ENCODE measurements around the gene SMARCE1.

Gene SMARCE1

GRCh38 chr17:40617678-40618240 lies 29.9 kb downstream of the SMARCE1 start:
- no peak overlapping the region for H3K9ac ChIP-seq (ENCODE audit: low read depth, low read length)
- H3K36me3 ChIP-seq (ENCODE audit: insufficient read depth, low read length) = no peaks in the 10 kb centered on the region
- no peak overlapping the region for H3K4me3 ChIP-seq (ENCODE audit: low read length)
- H3K4me1 ChIP-seq (ENCODE audit: control insufficient read depth, insufficient read depth, low read length) = no peaks in the 10 kb centered on the region
- H3K9me3 ChIP-seq (replicated peaks; ENCODE audit: low read length) = no peaks in the 10 kb centered on the region
- peaks cover 74% of the 10 kb centered on the region for H3K27me3 ChIP-seq (ENCODE audit: control insufficient read depth, insufficient read depth, low read length)
- H3K4me2 ChIP-seq (ENCODE audit: low read length) = no peak overlapping the region

GRCh38 chr17:40616592-40616991 lies 31.0 kb downstream of the SMARCE1 start:
- no peak overlapping the region for H3K9ac ChIP-seq (ENCODE audit: low read depth, low read length)
- H3K27me3 ChIP-seq (ENCODE audit: control insufficient read depth, insufficient read depth, low read length) = peaks cover 84% of the 10 kb centered on the region
- no peak overlapping the region for H3K4me2 ChIP-seq (ENCODE audit: low read length)
- no peaks in the 10 kb centered on the region for H3K36me3 ChIP-seq (ENCODE audit: insufficient read depth, low read length)
- H3K9me3 ChIP-seq (replicated peaks; ENCODE audit: low read length) = no peaks in the 10 kb centered on the region
- H3K4me3 ChIP-seq (ENCODE audit: low read length) = no peak overlapping the region
- H3K4me1 ChIP-seq (ENCODE audit: control insufficient read depth, insufficient read depth, low read length) = no peaks in the 10 kb centered on the region

- H3K4me2 ChIP-seq (ENCODE audit: low read length) = no peak overlapping the region
- no peak overlapping the region for H3K9ac ChIP-seq (ENCODE audit: low read depth, low read length)
- no peaks in the 10 kb centered on the region for H3K36me3 ChIP-seq (ENCODE audit: insufficient read depth, low read length)
- H3K9me3 ChIP-seq (replicated peaks; ENCODE audit: low read length) = no peaks in the 10 kb centered on the region
- H3K4me3 ChIP-seq (ENCODE audit: low read length) = no peak overlapping the region
- no peaks in the 10 kb centered on the region for H3K4me1 ChIP-seq (ENCODE audit: control insufficient read depth, insufficient read depth, low read length)
- peaks cover 89% of the 10 kb centered on the region for H3K27me3 ChIP-seq (ENCODE audit: control insufficient read depth, insufficient read depth, low read length)
Measured at GRCh38 chr17:40615841-40616476, 31.7 kb downstream of the SMARCE1 start.

- no peak overlapping the region for H3K9ac ChIP-seq (ENCODE audit: low read depth, low read length)
- H3K4me3 ChIP-seq (ENCODE audit: low read length) = no peak overlapping the region
- H3K27me3 ChIP-seq (ENCODE audit: control insufficient read depth, insufficient read depth, low read length) = peaks cover 88% of the 10 kb centered on the region
- no peaks in the 10 kb centered on the region for H3K36me3 ChIP-seq (ENCODE audit: insufficient read depth, low read length)
- H3K4me1 ChIP-seq (ENCODE audit: control insufficient read depth, insufficient read depth, low read length) = no peaks in the 10 kb centered on the region
- H3K4me2 ChIP-seq (ENCODE audit: low read length) = no peak overlapping the region
- H3K9me3 ChIP-seq (replicated peaks; ENCODE audit: low read length) = no peaks in the 10 kb centered on the region
Measured at GRCh38 chr17:40615068-40615840, 32.4 kb downstream of the SMARCE1 start.

- H3K9me3 ChIP-seq (replicated peaks; ENCODE audit: low read length) = no peaks in the 10 kb centered on the region
- H3K4me1 ChIP-seq (ENCODE audit: control insufficient read depth, insufficient read depth, low read length) = no peaks in the 10 kb centered on the region
- no peak overlapping the region for H3K4me2 ChIP-seq (ENCODE audit: low read length)
- no peaks in the 10 kb centered on the region for H3K36me3 ChIP-seq (ENCODE audit: insufficient read depth, low read length)
- H3K4me3 ChIP-seq (ENCODE audit: low read length) = no peak overlapping the region
- H3K27me3 ChIP-seq (ENCODE audit: control insufficient read depth, insufficient read depth, low read length) = peaks cover 90% of the 10 kb centered on the region
- no peak overlapping the region for H3K9ac ChIP-seq (ENCODE audit: low read depth, low read length)
Measured at GRCh38 chr17:40614431-40615067, 33.1 kb downstream of the SMARCE1 start.

GRCh38 chr17:40613467-40614154 lies 34.0 kb downstream of the SMARCE1 start:
- Histone ChIP-seq H3K9me3 (replicated peaks; ENCODE audit: low read length) (no peaks in the 10 kb centered on the region), H3K4me1 (ENCODE audit: control insufficient read depth, insufficient read depth, low read length) (no peaks in the 10 kb centered on the region)

GRCh38 chr17:40612599-40613244 lies 34.9 kb downstream of the SMARCE1 start:
- H3K9ac ChIP-seq (ENCODE audit: low read depth, low read length) = no peak overlapping the region
- H3K27me3 ChIP-seq (ENCODE audit: control insufficient read depth, insufficient read depth, low read length) = peaks cover 79% of the 10 kb centered on the region
- no peak overlapping the region for H3K4me3 ChIP-seq (ENCODE audit: low read length)
- H3K9me3 ChIP-seq (replicated peaks; ENCODE audit: low read length) = no peaks in the 10 kb centered on the region
- no peaks in the 10 kb centered on the region for H3K36me3 ChIP-seq (ENCODE audit: insufficient read depth, low read length)
- H3K4me1 ChIP-seq (ENCODE audit: control insufficient read depth, insufficient read depth, low read length) = no peaks in the 10 kb centered on the region
- no peak overlapping the region for H3K4me2 ChIP-seq (ENCODE audit: low read length)

More at GRCh38 chr17:40613467-40614154, 34.0 kb downstream of the SMARCE1 start:
- Histone ChIP-seq H3K4me3 (ENCODE audit: low read length) (no peak overlapping the region), H3K36me3 (ENCODE audit: insufficient read depth, low read length) (no peaks in the 10 kb centered on the region), H3K9ac (ENCODE audit: low read depth, low read length) (no peak overlapping the region), H3K4me2 (ENCODE audit: low read length) (no peak overlapping the region), H3K27me3 (ENCODE audit: control insufficient read depth, insufficient read depth, low read length) (peaks cover 81% of the 10 kb centered on the region)

- H3K36me3 ChIP-seq (ENCODE audit: insufficient read depth, low read length) = no peaks in the 10 kb centered on the region
- H3K27me3 ChIP-seq (ENCODE audit: control insufficient read depth, insufficient read depth, low read length) = peaks cover 79% of the 10 kb centered on the region
- no peaks in the 10 kb centered on the region for H3K9me3 ChIP-seq (replicated peaks; ENCODE audit: low read length)
- no peak overlapping the region for H3K9ac ChIP-seq (ENCODE audit: low read depth, low read length)
- H3K4me1 ChIP-seq (ENCODE audit: control insufficient read depth, insufficient read depth, low read length) = no peaks in the 10 kb centered on the region
- no peak overlapping the region for H3K4me2 ChIP-seq (ENCODE audit: low read length)
- no peak overlapping the region for H3K4me3 ChIP-seq (ENCODE audit: low read length)
Measured at GRCh38 chr17:40611840-40612474, 35.7 kb downstream of the SMARCE1 start.

- H3K4me2 ChIP-seq (ENCODE audit: low read length) = no peak overlapping the region
- no peak overlapping the region for H3K9ac ChIP-seq (ENCODE audit: low read depth, low read length)
- H3K4me3 ChIP-seq (ENCODE audit: low read length) = no peak overlapping the region
- H3K9me3 ChIP-seq (replicated peaks; ENCODE audit: low read length) = no peaks in the 10 kb centered on the region
- H3K27me3 ChIP-seq (ENCODE audit: control insufficient read depth, insufficient read depth, low read length) = peaks cover 79% of the 10 kb centered on the region
- H3K4me1 ChIP-seq (ENCODE audit: control insufficient read depth, insufficient read depth, low read length) = no peaks in the 10 kb centered on the region
- H3K36me3 ChIP-seq (ENCODE audit: insufficient read depth, low read length) = no peaks in the 10 kb centered on the region
Measured at GRCh38 chr17:40610359-40610758, 37.3 kb downstream of the SMARCE1 start.

- no peaks in the 10 kb centered on the region for H3K4me1 ChIP-seq (ENCODE audit: control insufficient read depth, insufficient read depth, low read length)
- no peak overlapping the region for H3K4me2 ChIP-seq (ENCODE audit: low read length)
- no peak overlapping the region for H3K9ac ChIP-seq (ENCODE audit: low read depth, low read length)
- no peaks in the 10 kb centered on the region for H3K36me3 ChIP-seq (ENCODE audit: insufficient read depth, low read length)
- H3K27me3 ChIP-seq (ENCODE audit: control insufficient read depth, insufficient read depth, low read length) = peaks cover 69% of the 10 kb centered on the region
- no peak overlapping the region for H3K4me3 ChIP-seq (ENCODE audit: low read length)
- no peaks in the 10 kb centered on the region for H3K9me3 ChIP-seq (replicated peaks; ENCODE audit: low read length)
Measured at GRCh38 chr17:40608061-40608581, 39.5 kb downstream of the SMARCE1 start.

Measured in skeletal muscle satellite cell (primary cell).